GM19372 (cell line): Measurements from ENCODE around the gene FBXW5.

Experiments
- ATAC-seq: cut with Tn5 transposase; IDR thresholded peaks from one replicate; pipeline ENCODE4 v1.9.1; 2021; ENCODE audit warnings: mild to moderate bottlenecking, low read depth, moderate library complexity; ENCODE audit not compliant: unreplicated experiment

Gene FBXW5

GRCh38 chr9:136978865-136979544 lies 34.5 kb upstream of the FBXW5 start:
- no peak for ATAC-seq

- no peak for ATAC-seq
These were observed 33.7 kb upstream of the FBXW5 start for GRCh38 chr9:136978073-136978864.

GRCh38 chr9:136977649-136978072 lies 33.1 kb upstream of the FBXW5 start:
- no peak for ATAC-seq

- no peak for ATAC-seq
These were observed 32.7 kb upstream of the FBXW5 start, which contains the start of gene PTGDS for GRCh38 chr9:136977223-136977622. Gene PTGDS, plus strand, starts transcription at chr9:136977504. Its CDS starts 75 bp downstream, at chr9:136977579.

GRCh38 chr9:136975644-136976043 lies 31.1 kb upstream of the FBXW5 start:
- no peak for ATAC-seq

GRCh38 chr9:136974817-136975535 lies 30.4 kb upstream of the FBXW5 start:
- ATAC-seq = no peak

- ATAC-seq = no peak
These were observed 29.4 kb upstream of the FBXW5 start for GRCh38 chr9:136973618-136974617.

GRCh38 chr9:136972743-136973142 lies 28.2 kb upstream of the FBXW5 start:
- no peak for ATAC-seq

- ATAC-seq = no peak
These were observed 27.8 kb upstream of the FBXW5 start for GRCh38 chr9:136972335-136972734.

GRCh38 chr9:136971746-136972145 lies 27.2 kb upstream of the FBXW5 start:
- no peak for ATAC-seq

GRCh38 chr9:136970361-136970760 lies 25.8 kb upstream of the FBXW5 start:
- ATAC-seq = no peak

GRCh38 chr9:136969774-136970173 lies 25.2 kb upstream of the FBXW5 start:
- ATAC-seq = no peak

GRCh38 chr9:136969150-136969549 lies 24.6 kb upstream of the FBXW5 start:
- ATAC-seq = no peak

GRCh38 chr9:136968333-136969127 lies 24.0 kb upstream of the FBXW5 start:
- no peak for ATAC-seq

- no peak for ATAC-seq
These were observed 21.4 kb upstream of the FBXW5 start for GRCh38 chr9:136965771-136966484.

GRCh38 chr9:136964833-136965422 lies 20.4 kb upstream of the FBXW5 start:
- ATAC-seq = no peak

GRCh38 chr9:136964171-136964689 lies 19.7 kb upstream of the FBXW5 start:
- no peak for ATAC-seq

GRCh38 chr9:136963751-136964150 lies 19.2 kb upstream of the FBXW5 start:
- no peak for ATAC-seq
